Measurements from ENCODE around the gene PPP6R1. TPM values are rescaled to one million over a fixed set of nuclear protein-coding genes. Genes with fewer than 3 reads are reported as not detected.
A peak's percentile ranks its signal among the peaks of the same experiment; 100 is the strongest.

PPP6R1 gene
- total RNA-seq, 1 experiment from 2014 or later = 134 TPM

GRCh38 chr19:55269299-55269698 is 10.5 kb upstream of the PPP6R1 start:
- Histone ChIP-seq H3K27me3 (ENCODE audit: low read length) (no peaks in the 10 kb centered on the region), H3K79me2 (ENCODE audit: low read length) (peaks cover 17% of the 10 kb centered on the region), H3K4me2 (ENCODE audit: low read depth, low read length, poor library complexity, severe bottlenecking) (no peak overlapping the region), H3K4me1 (ENCODE audit: low read length) (peaks cover 5% of the 10 kb centered on the region), H2AFZ (ENCODE audit: low read length) (no peak overlapping the region), H3K4me3 (ENCODE audit: low read length) (no peak overlapping the region), H4K20me1 (ENCODE audit: insufficient read depth, low read depth, low read length) (no peaks in the 10 kb centered on the region), H3K36me3 (ENCODE audit: insufficient read depth, low read length) (peaks cover 33% of the 10 kb centered on the region), H3K9ac (ENCODE audit: low read length) (no peak overlapping the region), H3K9me3 (ENCODE audit: low read length) (peaks cover 12% of the 10 kb centered on the region), H3K9me2 (replicated peaks; ENCODE audit: insufficient read depth, low read length) (no peaks in the 10 kb centered on the region), H3K27ac (ENCODE audit: low read length) (no peak overlapping the region)
- DNase-seq = no peak

GRCh38 chr19:55266840-55267239 is 8.0 kb upstream of the PPP6R1 start:
- Histone ChIP-seq H3K36me3 (ENCODE audit: insufficient read depth, low read length) (peaks cover 29% of the 10 kb centered on the region), H3K4me3 (ENCODE audit: low read length) (no peak overlapping the region), H3K9me3 (ENCODE audit: low read length) (peaks cover 12% of the 10 kb centered on the region), H3K27me3 (ENCODE audit: low read length) (no peaks in the 10 kb centered on the region), H3K9ac (ENCODE audit: low read length) (no peak overlapping the region), H2AFZ (ENCODE audit: low read length) (no peak overlapping the region), H4K20me1 (ENCODE audit: insufficient read depth, low read depth, low read length) (no peaks in the 10 kb centered on the region), H3K79me2 (ENCODE audit: low read length) (peaks cover 17% of the 10 kb centered on the region), H3K9me2 (replicated peaks; ENCODE audit: insufficient read depth, low read length) (no peaks in the 10 kb centered on the region), H3K27ac (ENCODE audit: low read length) (no peak overlapping the region), H3K4me2 (ENCODE audit: low read depth, low read length, poor library complexity, severe bottlenecking) (no peak overlapping the region), H3K4me1 (ENCODE audit: low read length) (peaks cover 14% of the 10 kb centered on the region)
- no peak for DNase-seq

GRCh38 chr19:55266404-55266803 is 7.6 kb upstream of the PPP6R1 start:
- Histone ChIP-seq H3K9ac (ENCODE audit: low read length) (no peak overlapping the region), H3K4me3 (ENCODE audit: low read length) (no peak overlapping the region), H3K4me1 (ENCODE audit: low read length) (peaks cover 14% of the 10 kb centered on the region), H3K27me3 (ENCODE audit: low read length) (no peaks in the 10 kb centered on the region), H4K20me1 (ENCODE audit: insufficient read depth, low read depth, low read length) (no peaks in the 10 kb centered on the region), H3K27ac (ENCODE audit: low read length) (no peak overlapping the region), H3K79me2 (ENCODE audit: low read length) (peaks cover 17% of the 10 kb centered on the region), H3K9me3 (ENCODE audit: low read length) (peaks cover 12% of the 10 kb centered on the region), H3K9me2 (replicated peaks; ENCODE audit: insufficient read depth, low read length) (no peaks in the 10 kb centered on the region), H3K4me2 (ENCODE audit: low read depth, low read length, poor library complexity, severe bottlenecking) (no peak overlapping the region), H3K36me3 (ENCODE audit: insufficient read depth, low read length) (peaks cover 29% of the 10 kb centered on the region), H2AFZ (ENCODE audit: low read length) (no peak overlapping the region)
- no peak for DNase-seq

GRCh38 chr19:55265723-55266386 is 7.0 kb upstream of the PPP6R1 start:
- H3K9ac ChIP-seq (ENCODE audit: low read length) = no peak overlapping the region

GRCh38 chr19:55265173-55265572 is 6.4 kb upstream of the PPP6R1 start:
- peaks cover 17% of the 10 kb centered on the region for H3K79me2 ChIP-seq (ENCODE audit: low read length)
- H3K4me1 ChIP-seq (ENCODE audit: low read length) = peaks cover 20% of the 10 kb centered on the region
- no peak overlapping the region for H3K9ac ChIP-seq (ENCODE audit: low read length)
- DNase-seq = no peak
- H3K9me3 ChIP-seq (ENCODE audit: low read length) = peaks cover 12% of the 10 kb centered on the region
- H3K27ac ChIP-seq (ENCODE audit: low read length) = no peak overlapping the region
- H4K20me1 ChIP-seq (ENCODE audit: insufficient read depth, low read depth, low read length) = no peaks in the 10 kb centered on the region
- H3K36me3 ChIP-seq (ENCODE audit: insufficient read depth, low read length) = peaks cover 22% of the 10 kb centered on the region
- H3K27me3 ChIP-seq (ENCODE audit: low read length) = no peaks in the 10 kb centered on the region
- H3K4me3 ChIP-seq (ENCODE audit: low read length) = no peak overlapping the region
- no peaks in the 10 kb centered on the region for H3K9me2 ChIP-seq (replicated peaks; ENCODE audit: insufficient read depth, low read length)
- H2AFZ ChIP-seq (ENCODE audit: low read length) = no peak overlapping the region
- no peak overlapping the region for H3K4me2 ChIP-seq (ENCODE audit: low read depth, low read length, poor library complexity, severe bottlenecking)

More at GRCh38 chr19:55265723-55266386, 7.0 kb upstream of the PPP6R1 start:
- Histone ChIP-seq H3K79me2 (ENCODE audit: low read length) (peaks cover 17% of the 10 kb centered on the region), H3K4me1 (ENCODE audit: low read length) (peaks cover 14% of the 10 kb centered on the region), H3K36me3 (ENCODE audit: insufficient read depth, low read length) (peaks cover 28% of the 10 kb centered on the region), H2AFZ (ENCODE audit: low read length) (no peak overlapping the region), H3K4me2 (ENCODE audit: low read depth, low read length, poor library complexity, severe bottlenecking) (no peak overlapping the region), H3K9me3 (ENCODE audit: low read length) (peaks cover 12% of the 10 kb centered on the region), H3K27ac (ENCODE audit: low read length) (no peak overlapping the region), H3K9me2 (replicated peaks; ENCODE audit: insufficient read depth, low read length) (no peaks in the 10 kb centered on the region), H3K4me3 (ENCODE audit: low read length) (no peak overlapping the region), H4K20me1 (ENCODE audit: insufficient read depth, low read depth, low read length) (no peaks in the 10 kb centered on the region), H3K27me3 (ENCODE audit: low read length) (no peaks in the 10 kb centered on the region)
- no peak for DNase-seq

GRCh38 chr19:55264531-55264930 is 5.7 kb upstream of the PPP6R1 start:
- Histone ChIP-seq H3K4me1 (ENCODE audit: low read length) (peaks cover 27% of the 10 kb centered on the region), H4K20me1 (ENCODE audit: insufficient read depth, low read depth, low read length) (no peaks in the 10 kb centered on the region), H3K36me3 (ENCODE audit: insufficient read depth, low read length) (peaks cover 22% of the 10 kb centered on the region), H3K27ac (ENCODE audit: low read length) (no peak overlapping the region), H3K4me3 (ENCODE audit: low read length) (no peak overlapping the region), H3K4me2 (ENCODE audit: low read depth, low read length, poor library complexity, severe bottlenecking) (no peak overlapping the region), H3K79me2 (ENCODE audit: low read length) (peaks cover 17% of the 10 kb centered on the region), H3K9me2 (replicated peaks; ENCODE audit: insufficient read depth, low read length) (no peaks in the 10 kb centered on the region), H3K9ac (ENCODE audit: low read length) (no peak overlapping the region), H3K27me3 (ENCODE audit: low read length) (no peaks in the 10 kb centered on the region), H2AFZ (ENCODE audit: low read length) (no peak overlapping the region), H3K9me3 (ENCODE audit: low read length) (peaks cover 12% of the 10 kb centered on the region)
- no peak for DNase-seq

GRCh38 chr19:55262359-55262758 is 3.5 kb upstream of the PPP6R1 start:
- no peak overlapping the region for H3K4me3 ChIP-seq (ENCODE audit: low read length)

GRCh38 chr19:55261671-55262126 is 2.9 kb upstream of the PPP6R1 start:
- no peak overlapping the region for H3K9ac ChIP-seq (ENCODE audit: low read length)
- peaks cover 4% of the 10 kb centered on the region; the same call in 1 of the 2 replicates for H3K9me3 ChIP-seq (ENCODE audit: low read length)
- no peak overlapping the region for H3K4me2 ChIP-seq (ENCODE audit: low read depth, low read length, poor library complexity, severe bottlenecking)
- DNase-seq = peak; percentile 63
- peaks cover 27% of the 10 kb centered on the region for H3K79me2 ChIP-seq (ENCODE audit: low read length)
- H3K4me3 ChIP-seq (ENCODE audit: low read length) = no peak overlapping the region
- peaks cover 34% of the 10 kb centered on the region for H3K4me1 ChIP-seq (ENCODE audit: low read length)
- H4K20me1 ChIP-seq (ENCODE audit: insufficient read depth, low read depth, low read length) = peaks cover 12% of the 10 kb centered on the region; the same call in 1 of the 2 replicates
- H2AFZ ChIP-seq (ENCODE audit: low read length) = no peak overlapping the region
- H3K9me2 ChIP-seq (replicated peaks; ENCODE audit: insufficient read depth, low read length) = no peaks in the 10 kb centered on the region
- no peak overlapping the region for H3K27ac ChIP-seq (ENCODE audit: low read length)
- H3K27me3 ChIP-seq (ENCODE audit: low read length) = no peaks in the 10 kb centered on the region
- H3K36me3 ChIP-seq (ENCODE audit: insufficient read depth, low read length) = peaks cover 6% of the 10 kb centered on the region

More at GRCh38 chr19:55262359-55262758, 3.5 kb upstream of the PPP6R1 start:
- Histone ChIP-seq H3K79me2 (ENCODE audit: low read length) (peaks cover 25% of the 10 kb centered on the region), H3K27me3 (ENCODE audit: low read length) (no peaks in the 10 kb centered on the region), H4K20me1 (ENCODE audit: insufficient read depth, low read depth, low read length) (peaks cover 7% of the 10 kb centered on the region; the same call in 1 of the 2 replicates), H3K9ac (ENCODE audit: low read length) (no peak overlapping the region), H3K36me3 (ENCODE audit: insufficient read depth, low read length) (peaks cover 7% of the 10 kb centered on the region), H3K9me3 (ENCODE audit: low read length) (peaks cover 6% of the 10 kb centered on the region; the same call in 1 of the 2 replicates), H3K27ac (ENCODE audit: low read length) (no peak overlapping the region), H3K9me2 (replicated peaks; ENCODE audit: insufficient read depth, low read length) (no peaks in the 10 kb centered on the region), H3K4me1 (ENCODE audit: low read length) (peaks cover 29% of the 10 kb centered on the region), H2AFZ (ENCODE audit: low read length) (no peak overlapping the region), H3K4me2 (ENCODE audit: low read depth, low read length, poor library complexity, severe bottlenecking) (no peak overlapping the region)
- DNase-seq = no peak
